ENCODE results near the gene STYK1.

DNA sequence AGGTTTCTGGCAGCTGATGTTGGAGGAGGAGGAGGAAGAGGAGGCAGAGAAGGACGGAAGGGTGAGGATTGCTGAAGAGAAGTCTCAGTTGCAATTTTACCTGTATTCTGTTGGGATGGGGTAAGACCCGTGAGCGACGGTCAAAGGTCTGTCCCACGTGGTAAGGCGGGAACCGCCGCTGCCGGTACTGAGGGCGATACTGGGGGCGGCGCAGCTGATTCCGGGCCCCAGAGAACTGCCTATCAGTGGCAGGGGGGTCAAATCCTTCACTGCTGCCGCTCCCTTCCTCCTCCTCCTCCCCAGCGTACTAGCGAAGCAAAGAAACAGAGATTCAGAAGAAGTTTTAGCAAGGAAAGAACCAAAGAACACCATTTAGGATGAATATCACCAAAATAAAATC is 36.0 kb upstream of the STYK1 start:
- TF ChIP-seq EZH2 (IDR thresholded peaks at IDR 0.05; ENCODE audit: borderline replicate concordance, low read depth, low read length), result no peak
- TF ChIP-seq, protein P1, sequence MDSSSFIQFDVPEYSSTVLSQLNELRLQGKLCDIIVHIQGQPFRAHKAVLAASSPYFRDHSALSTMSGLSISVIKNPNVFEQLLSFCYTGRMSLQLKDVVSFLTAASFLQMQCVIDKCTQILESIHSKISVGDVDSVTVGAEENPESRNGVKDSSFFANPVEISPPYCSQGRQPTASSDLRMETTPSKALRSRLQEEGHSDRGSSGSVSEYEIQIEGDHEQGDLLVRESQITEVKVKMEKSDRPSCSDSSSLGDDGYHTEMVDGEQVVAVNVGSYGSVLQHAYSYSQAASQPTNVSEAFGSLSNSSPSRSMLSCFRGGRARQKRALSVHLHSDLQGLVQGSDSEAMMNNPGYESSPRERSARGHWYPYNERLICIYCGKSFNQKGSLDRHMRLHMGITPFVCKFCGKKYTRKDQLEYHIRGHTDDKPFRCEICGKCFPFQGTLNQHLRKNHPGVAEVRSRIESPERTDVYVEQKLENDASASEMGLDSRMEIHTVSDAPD (CRISPR knock-in tag; IDR thresholded peaks at IDR 0.05), result no peak
- no peak for TF ChIP-seq REST (IDR thresholded peaks at IDR 0.05; ENCODE audit: borderline replicate concordance)
- TF ChIP-seq REST (CRISPR knock-in tag; IDR thresholded peaks at IDR 0.05; ENCODE audit: low read depth), result no peak
- TF ChIP-seq CTCF (IDR thresholded peaks at IDR 0.05 in 2 of 3, conservative IDR thresholded peaks at IDR 0.05 in 1 of 3; ENCODE audit: insufficient read depth in 2 of 3, low read depth in 1 of 3, low read length in 3 of 3), result no peak
- TF ChIP-seq KLF13 (tag; IDR thresholded peaks at IDR 0.05; ENCODE audit: borderline replicate concordance, low read depth), result no peak
- no peak for TF ChIP-seq ZBTB26 (CRISPR knock-in tag; IDR thresholded peaks at IDR 0.05)

Data from K562 (cell line).